Fibroblast of lung (primary cell): ENCODE measurements around the gene GALP.

Experiments
- CTCF ChIP-seq, 2 donors: IDR thresholded peaks in 1 of 2; conservative IDR thresholded peaks in 1 of 2; 1 replicate in 1 of 2; 2 replicates in 1 of 2; pipeline ENCODE4 v1.5.1; 2011 to 2012; ENCODE audit warnings: low read length in 2 of 2, control low read depth in 1 of 2, inconsistent platforms in 1 of 2, low read depth in 1 of 2, mild to moderate bottlenecking in 1 of 2
- EZH2 ChIP-seq: IDR thresholded peaks from 2 replicates; pipeline ENCODE4 v1.5.1; 2012; ENCODE audit warnings: low read length, control low read depth, mild to moderate bottlenecking; ENCODE audit errors: missing control alignments

GRCh38 chr19:56148096-56148495, 27.7 kb upstream of the GALP start:
- TF ChIP-seq CTCF (conservative IDR thresholded peaks at IDR 0.05 in 1 of 2, IDR thresholded peaks at IDR 0.05 in 1 of 2; ENCODE audit: low read depth in 1 of 2, low read length in 2 of 2) (no peak), EZH2 (no peak)
